HepG2 (cell line): Measurements from ENCODE around the gene GRAMD4. TPM values are rescaled to one million over a fixed set of nuclear protein-coding genes. Genes with fewer than 3 reads are reported as not detected.
A peak's percentile ranks its signal among the peaks of the same experiment; 100 is the strongest.

Experiments used
- ATRX ChIP-seq: sonication (generic); formaldehyde crosslinking; IDR thresholded peaks from 2 replicates; pipeline ENCODE4 v1.4.0; 2020; ENCODE audit warnings: missing genetic modification reagents, borderline replicate concordance
- CREB1 ChIP-seq, 2 experiments: fragments of 450-650 bp in 1 of 2; IDR thresholded peaks; 2 replicates each; pipeline ENCODE4 v1.6.1; 2016 to 2017; ENCODE audit warnings: control low read depth in 1 of 2, mild to moderate bottlenecking in 1 of 2, missing compliant biosample characterization in 1 of 2, missing genetic modification characterization in 1 of 2
- CREM ChIP-seq, 2 experiments: sonication (generic) in 1 of 2; formaldehyde crosslinking in 1 of 2; IDR thresholded peaks; 2 replicates each; pipeline versions ENCODE4 v1.4.0 to v1.6.1; 2016 to 2020; ENCODE audit warnings: antibody characterized with exemption in 1 of 2, mild to moderate bottlenecking in 1 of 2, missing genetic modification reagents in 1 of 2
- ELF1 ChIP-seq: sonication (generic); formaldehyde crosslinking; IDR thresholded peaks from 2 replicates; pipeline ENCODE4 v1.4.0; 2020; ENCODE audit warnings: missing genetic modification reagents
- HDAC2 ChIP-seq: sonication (generic); formaldehyde crosslinking; IDR thresholded peaks from 2 replicates; pipeline ENCODE4 v1.4.0; 2020; ENCODE audit warnings: missing genetic modification reagents
- HNRNPL ChIP-seq: fragments of 200-400 bp; formaldehyde crosslinking; IDR thresholded peaks from 2 replicates; pipeline ENCODE4 v1.6.1; 2017; ENCODE audit warnings: mild to moderate bottlenecking, low read depth, low read length
- JUN ChIP-seq: sonication (generic); formaldehyde crosslinking; IDR thresholded peaks from 2 replicates; pipeline ENCODE4 v1.4.0; 2020; ENCODE audit warnings: mild to moderate bottlenecking, missing genetic modification reagents
- KLF9 ChIP-seq: IDR thresholded peaks from 2 replicates; pipeline ENCODE4 v1.6.1; 2016; ENCODE audit warnings: low read depth
- MYPOP ChIP-seq: sonication (generic); formaldehyde crosslinking; IDR thresholded peaks from 2 replicates; pipeline ENCODE4 v1.8.1; 2023; ENCODE audit warnings: mild to moderate bottlenecking, moderate library complexity, missing genetic modification reagents
- PAF1 ChIP-seq: IDR thresholded peaks from 2 replicates; pipeline ENCODE4 v1.6.1; 2016; ENCODE audit warnings: missing genetic modification reagents, missing compliant biosample characterization
- SMAD9 ChIP-seq: sonication (generic); formaldehyde crosslinking; IDR thresholded peaks from 2 replicates; pipeline ENCODE4 v1.5.1; 2020; ENCODE audit warnings: mild to moderate bottlenecking, missing genetic modification reagents
- STAT6 ChIP-seq: sonication (generic); formaldehyde crosslinking; IDR thresholded peaks from 2 replicates; pipeline ENCODE4 v1.4.0; 2020; ENCODE audit warnings: missing genetic modification reagents, mild to moderate bottlenecking, borderline replicate concordance
- U2AF1 ChIP-seq: fragments of 200-400 bp; formaldehyde crosslinking; optimal IDR thresholded peaks from 2 replicates; pipeline ENCODE3; 2017; ENCODE audit warnings: mild to moderate bottlenecking, low read depth, low read length
- ZFP82 ChIP-seq: sonication (generic); formaldehyde crosslinking; IDR thresholded peaks from 2 replicates; pipeline ENCODE4 v1.5.1; 2020; ENCODE audit warnings: mild to moderate bottlenecking, missing genetic modification reagents, borderline replicate concordance
- ZNF205 ChIP-seq: IDR thresholded peaks from 2 replicates; pipeline ENCODE4 v1.6.1; 2018; ENCODE audit warnings: missing biosample characterization, missing genetic modification reagents
- ZNF563 ChIP-seq: sonication (generic); formaldehyde crosslinking; IDR thresholded peaks from 2 replicates; pipeline ENCODE4 v1.8.0; 2022; ENCODE audit warnings: mild to moderate bottlenecking, moderate library complexity, missing genetic modification reagents
- ZNF687 ChIP-seq: sonication (generic); formaldehyde crosslinking; IDR thresholded peaks from 2 replicates; pipeline ENCODE4 v1.5.1; 2020; ENCODE audit warnings: mild to moderate bottlenecking, missing genetic modification reagents, moderate library complexity
- ZNF747 ChIP-seq: sonication (generic); formaldehyde crosslinking; IDR thresholded peaks from 2 replicates; pipeline ENCODE4 v1.8.1; 2023; ENCODE audit warnings: missing genetic modification reagents, mild to moderate bottlenecking, borderline replicate concordance
- ZNF768 ChIP-seq: sonication (generic); formaldehyde crosslinking; IDR thresholded peaks from 2 replicates; pipeline ENCODE4 v1.4.0; 2020; ENCODE audit warnings: missing genetic modification reagents
- ZSCAN31 ChIP-seq: sonication (generic); formaldehyde crosslinking; IDR thresholded peaks from 2 replicates; pipeline ENCODE4 v1.5.0; 2020; ENCODE audit warnings: low read depth, mild to moderate bottlenecking, missing genetic modification reagents
- polyA plus RNA-seq, 8 experiments: library from polyadenylated mRNA; depleted of rRNA in 3 of 8; stranded (reverse) in 7 of 8; unstranded in 1 of 8; fragments of >200 nt; fragmentation: Illumina TruSeq in 4 of 8; extraction: Trizol in 4 of 8; gene quantifications; 2 replicates each; pipeline versions ENCODE4 v1.2.1 to v1.2.3, GENCODE V29; 2011 to 2016; ENCODE audit warnings: low read depth in 4 of 8, missing spikeins in 1 of 8, mixed read lengths in 1 of 8; ENCODE audit not compliant: insufficient read depth in 1 of 8
- total RNA-seq, 5 experiments: library from RNA; depleted of rRNA; stranded (reverse); fragments of >200 nt; fragmentation: Illumina TruSeq; extraction: Trizol; gene quantifications; 2 replicates each; pipeline ENCODE4 v1.2.3, GENCODE V29; 2016; ENCODE audit warnings: low read depth in 1 of 5

The GRAMD4 gene
- total and polyA plus RNA-seq, 2 of the 13 experiments (the other 11 are each of a cell fraction or from before 2014, with no cell fraction given) = 15.2 to 15.7 TPM

GRCh38 chr22:46574993-46575910 lies 44.9 kb upstream of the GRAMD4 start (continued):
- no peak for TF ChIP-seq PAF1 (CRISPR knock-in tag)
- TF ChIP-seq SMAD9 (CRISPR knock-in tag) = no peak
- 0 out of 2 replicates have a peak, but pooled peaks have one; percentile 58 for TF ChIP-seq ZNF205 (CRISPR knock-in tag)
- TF ChIP-seq ELF1 (CRISPR knock-in tag) = no peak; the same call in 1 of the 2 replicates
- no peak for TF ChIP-seq ATRX (CRISPR knock-in tag)
- TF ChIP-seq STAT6 (CRISPR knock-in tag) = no peak
- peak; percentile 79 for TF ChIP-seq ZNF687 (CRISPR knock-in tag)
- TF ChIP-seq ZFP82 = no peak
- peak; percentile 74 for TF ChIP-seq HDAC2 (CRISPR knock-in tag)
- TF ChIP-seq ZNF747 = peak; percentile 29; the same call in 1 of the 2 replicates
- no peak; the same call in 1 of the 2 replicates for TF ChIP-seq HNRNPL
- TF ChIP-seq ZNF563 (CRISPR knock-in tag) = 0 out of 2 replicates have a peak, but pooled peaks have one; percentile 13
- peak; percentile 37; the same call in 1 of the 2 replicates for TF ChIP-seq CREM (IDR thresholded peaks at IDR 0.05)
- no peak for TF ChIP-seq CREM (CRISPR knock-in tag; IDR thresholded peaks at IDR 0.05)
- peak; percentile 8 for TF ChIP-seq U2AF1
- TF ChIP-seq ZNF768 (CRISPR knock-in tag) = no peak
- TF ChIP-seq ZSCAN31 (CRISPR knock-in tag) = no peak
- no peak for TF ChIP-seq MYPOP
- TF ChIP-seq KLF9 (CRISPR knock-in tag) = 0 out of 2 replicates have a peak, but pooled peaks have one; percentile 46
- TF ChIP-seq JUN = peak; percentile 86
- TF ChIP-seq CREB1 (IDR thresholded peaks at IDR 0.05) = 0 out of 2 replicates have a peak, but pooled peaks have one; percentile 51
- TF ChIP-seq CREB1 (CRISPR knock-in tag; IDR thresholded peaks at IDR 0.05) = no peak
